ENCODE data around the gene GFOD1. TPM values are rescaled to one million over a fixed set of nuclear protein-coding genes. Genes with fewer than 3 reads are reported as not detected.

The GFOD1 gene
- total RNA-seq, 1 experiment from 2014 or later, result 6.1 TPM

- Histone ChIP-seq H2BK15ac (ENCODE audit: low read depth, low read length) (no peak overlapping the region), H3K23ac (ENCODE audit: insufficient read length, low read depth, low read length) (no peak overlapping the region), H2AFZ (ENCODE audit: low read length) (no peak overlapping the region), H3K14ac (ENCODE audit: insufficient read depth, low read length) (no peak overlapping the region), H3K4me1 (ENCODE audit: insufficient read depth, low read length) (0 out of 2 replicates have a peak, but pooled peaks cover 4% of the 10 kb centered on the region), H3K9me3 (ENCODE audit: control insufficient read depth, low read depth, low read length) (no peaks in the 10 kb centered on the region), H2BK20ac (ENCODE audit: low read depth, low read length, poor library complexity, severe bottlenecking) (no peak overlapping the region), H3K18ac (ENCODE audit: insufficient read length, low read depth, low read length) (no peak overlapping the region), H4K91ac (ENCODE audit: insufficient read length, low read depth, low read length) (no peak overlapping the region), H4K20me1 (ENCODE audit: control insufficient read depth, insufficient read depth, insufficient read length) (no peaks in the 10 kb centered on the region), H3K4ac (ENCODE audit: low read depth, low read length) (no peak overlapping the region), H3K27me3 (ENCODE audit: insufficient read depth, low read length) (no peaks in the 10 kb centered on the region), H3K79me1 (ENCODE audit: insufficient read depth, low read depth, low read length, poor library complexity, severe bottlenecking) (no peaks in the 10 kb centered on the region), H2AK5ac (ENCODE audit: insufficient read length, low read length) (no peak overlapping the region), H3K56ac (ENCODE audit: insufficient read length, low read depth, low read length) (no peak overlapping the region), H2BK5ac (ENCODE audit: insufficient read length, low read length) (no peak overlapping the region), H2BK12ac (ENCODE audit: insufficient read length, low read depth, low read length) (no peak overlapping the region), H4K5ac (ENCODE audit: insufficient read length, low read depth, low read length) (no peak overlapping the region), H3K23me2 (ENCODE audit: insufficient read length, low read depth, low read length, poor library complexity, severe bottlenecking) (no peaks in the 10 kb centered on the region), H4K8ac (replicated peaks; ENCODE audit: insufficient read length, low read depth, low read length) (no peak overlapping the region), H3K27ac (ENCODE audit: insufficient read length, low read depth, low read length) (no peak overlapping the region), H2BK120ac (ENCODE audit: low read depth, low read length, poor library complexity, severe bottlenecking) (no peak overlapping the region), H3T11ph (ENCODE audit: low read length) (no peak overlapping the region), H3K9ac (ENCODE audit: extremely low read depth, insufficient read length, low read length) (no peak overlapping the region), H3K4me2 (ENCODE audit: insufficient read depth, insufficient read length, low read length) (no peak overlapping the region), H3K79me2 (ENCODE audit: insufficient read depth, low read length) (no peaks in the 10 kb centered on the region)
- TF ChIP-seq CTCF (conservative IDR thresholded peaks at IDR 0.05), result no peak
- Mint-ChIP-seq H3K27ac (no peak overlapping the region), H3K9me3 (no peaks in the 10 kb centered on the region), H3K36me3 (ENCODE audit: insufficient read depth in 1 of 3, low read depth in 3 of 3) (no peaks in the 10 kb centered on the region), H3K27me3 (ENCODE audit: low read depth) (no peaks in the 10 kb centered on the region; the same call in 1 of the 2 replicates), H3K4me1 (peaks cover 17 to 26% of the 10 kb centered on the region in 2 experiments), H3K4me3 (no peak overlapping the region)
- no CpG with 5 or more reads among the region's 9 CpGs for WGBS (ENCODE audit: extremely low coverage, insufficient read length, low lambda C conversion rate)
- no peak for DNase-seq
These were observed 114.5 kb downstream of the GFOD1 start for GRCh38 chr6:13372688-13373487.
